ENCODE measurements around the gene BIN2.

GRCh38 chr12:51349026-51349425 lies 25.1 kb upstream of the BIN2 start:
- TF ChIP-seq POLR2AphosphoS5 (IDR thresholded peaks at IDR 0.05; ENCODE audit: low read depth, low read length) (no peak), REST (IDR thresholded peaks at IDR 0.05; ENCODE audit: insufficient read depth in 1 of 2, low read depth in 2 of 2, low read length in 2 of 2) (no peak)

Data from PFSK-1 (cell line).